ENCODE results near the gene DPP10. TPM values are rescaled to one million over a fixed set of nuclear protein-coding genes. Genes with fewer than 3 reads are reported as not detected.

The DPP10 gene
- total RNA-seq, 4 donors from 2014 or later = 3.3 to 6.6 (median 4.7) TPM

DNA sequence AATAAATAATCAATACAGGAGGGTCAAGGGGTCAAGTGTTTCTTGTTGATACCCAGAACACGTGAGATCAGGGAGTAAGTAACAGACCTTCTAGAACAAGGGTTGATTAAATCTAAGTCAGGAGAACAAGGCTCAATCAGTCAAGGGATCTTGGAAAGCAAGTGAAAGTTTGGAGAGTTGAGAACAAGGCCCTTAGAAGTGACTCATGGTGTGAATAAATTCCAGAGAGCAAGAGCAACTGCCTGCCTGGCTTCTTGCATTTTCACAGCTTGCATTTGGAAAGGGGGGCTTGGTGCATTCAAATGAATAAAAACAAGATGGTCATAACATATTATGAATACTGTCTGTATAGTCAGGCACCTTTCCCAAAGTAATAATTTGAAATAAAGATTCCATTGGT is 256.1 kb downstream of the DPP10 start:
- H3K36me3 ChIP-seq = no peaks in the 10 kb centered on the region
- no peaks in the 10 kb centered on the region for H3K4me1 ChIP-seq
- no peak for DNase-seq (ENCODE audit: extremely low spot score)
- H3K27me3 ChIP-seq = no peaks in the 10 kb centered on the region
- no peak overlapping the region for H3K27ac ChIP-seq (replicated peaks in 1 of 4)
- WGBS = 57% methylated on average over 1 of the region's 1 CpG
- H3K4me3 ChIP-seq = no peak overlapping the region
- intact Hi-C loops (cut with DNase I) = no loop called here
- no peaks in the 10 kb centered on the region for H3K9me3 ChIP-seq
- TF ChIP-seq POLR2AphosphoS5 (IDR thresholded peaks at IDR 0.05) (no peak), EP300 (IDR thresholded peaks at IDR 0.05) (no peak), POLR2A (IDR thresholded peaks at IDR 0.05; ENCODE audit: low read depth) (no peak)
- TF ChIP-seq, protein P1, sequence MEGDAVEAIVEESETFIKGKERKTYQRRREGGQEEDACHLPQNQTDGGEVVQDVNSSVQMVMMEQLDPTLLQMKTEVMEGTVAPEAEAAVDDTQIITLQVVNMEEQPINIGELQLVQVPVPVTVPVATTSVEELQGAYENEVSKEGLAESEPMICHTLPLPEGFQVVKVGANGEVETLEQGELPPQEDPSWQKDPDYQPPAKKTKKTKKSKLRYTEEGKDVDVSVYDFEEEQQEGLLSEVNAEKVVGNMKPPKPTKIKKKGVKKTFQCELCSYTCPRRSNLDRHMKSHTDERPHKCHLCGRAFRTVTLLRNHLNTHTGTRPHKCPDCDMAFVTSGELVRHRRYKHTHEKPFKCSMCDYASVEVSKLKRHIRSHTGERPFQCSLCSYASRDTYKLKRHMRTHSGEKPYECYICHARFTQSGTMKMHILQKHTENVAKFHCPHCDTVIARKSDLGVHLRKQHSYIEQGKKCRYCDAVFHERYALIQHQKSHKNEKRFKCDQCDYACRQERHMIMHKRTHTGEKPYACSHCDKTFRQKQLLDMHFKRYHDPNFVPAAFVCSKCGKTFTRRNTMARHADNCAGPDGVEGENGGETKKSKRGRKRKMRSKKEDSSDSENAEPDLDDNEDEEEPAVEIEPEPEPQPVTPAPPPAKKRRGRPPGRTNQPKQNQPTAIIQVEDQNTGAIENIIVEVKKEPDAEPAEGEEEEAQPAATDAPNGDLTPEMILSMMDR (IDR thresholded peaks at IDR 0.05) = no peak

DNA sequence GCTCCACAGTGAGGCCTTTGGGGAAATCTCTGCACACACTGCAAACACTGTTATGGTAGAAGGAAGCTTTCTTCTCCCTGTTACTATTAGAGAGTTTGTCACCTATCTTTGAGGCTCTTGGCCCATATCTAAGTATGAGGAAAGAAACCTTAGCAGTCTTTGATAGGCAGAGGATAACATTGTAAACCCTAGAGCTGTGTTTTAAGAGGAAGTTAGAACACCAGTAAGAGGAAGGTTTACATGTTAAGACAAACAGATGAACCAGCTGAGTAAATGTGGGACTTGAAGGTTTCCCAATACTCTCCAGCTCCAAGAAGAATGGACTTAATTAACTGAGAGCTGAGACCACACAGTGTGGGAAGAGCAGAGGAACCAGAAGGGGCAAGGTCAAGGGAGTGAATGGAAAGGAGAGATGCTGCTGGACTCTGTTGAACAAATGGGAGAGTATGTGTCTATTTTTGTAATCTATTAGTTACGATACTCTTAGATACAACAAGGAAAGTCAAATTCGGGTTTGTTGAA is 257.0 kb downstream of the DPP10 start:
- Histone ChIP-seq H3K36me3 (no peaks in the 10 kb centered on the region), H3K9me3 (no peaks in the 10 kb centered on the region), H3K4me1 (no peaks in the 10 kb centered on the region), H3K4me3 (no peak overlapping the region), H3K27me3 (no peaks in the 10 kb centered on the region), H3K27ac (replicated peaks in 1 of 4) (no peak overlapping the region)
- intact Hi-C loops (cut with DNase I) = no loop called here
- 85% methylated on average over 2 of the region's 2 CpGs for WGBS
- DNase-seq (ENCODE audit: extremely low spot score) = no peak
- TF ChIP-seq, protein P1 (IDR thresholded peaks at IDR 0.05) = no peak
- TF ChIP-seq POLR2AphosphoS5 (IDR thresholded peaks at IDR 0.05) (no peak), EP300 (IDR thresholded peaks at IDR 0.05) (no peak), POLR2A (IDR thresholded peaks at IDR 0.05; ENCODE audit: low read depth) (no peak)

DNA sequence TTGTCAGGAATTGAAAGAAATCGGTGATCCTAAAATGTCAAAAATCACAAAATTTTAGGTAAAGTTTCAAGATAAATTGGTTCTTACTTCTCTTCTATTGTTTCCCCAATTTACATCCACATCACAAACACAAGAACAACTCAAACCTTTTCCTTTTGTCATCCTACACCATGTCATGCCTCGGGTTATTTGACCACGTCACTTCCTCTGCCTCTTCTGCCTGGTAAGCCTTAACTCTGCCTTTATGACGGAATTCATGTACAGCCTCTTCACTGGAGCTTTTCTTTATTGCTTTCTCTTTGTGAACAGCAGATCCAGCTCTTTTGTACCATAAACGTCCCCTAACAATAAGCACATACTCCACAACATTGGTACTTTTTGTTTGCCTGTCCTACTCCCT is 258.0 kb downstream of the DPP10 start:
- no peaks in the 10 kb centered on the region for H3K9me3 ChIP-seq
- TF ChIP-seq POLR2AphosphoS5 (IDR thresholded peaks at IDR 0.05) = no peak
- TF ChIP-seq POLR2A (IDR thresholded peaks at IDR 0.05; ENCODE audit: low read depth) = no peak
- TF ChIP-seq, protein P1 (IDR thresholded peaks at IDR 0.05) = no peak
- TF ChIP-seq EP300 (IDR thresholded peaks at IDR 0.05) = no peak
- no peaks in the 10 kb centered on the region for H3K27me3 ChIP-seq
- no peak overlapping the region for H3K4me3 ChIP-seq
- H3K4me1 ChIP-seq = no peaks in the 10 kb centered on the region
- no peak overlapping the region for H3K27ac ChIP-seq (replicated peaks in 1 of 4)
- intact Hi-C loops (cut with DNase I) = no loop called here
- DNase-seq (ENCODE audit: extremely low spot score) = no peak
- 73% methylated on average over 5 of the region's 5 CpGs for WGBS
- no peaks in the 10 kb centered on the region for H3K36me3 ChIP-seq

DNA sequence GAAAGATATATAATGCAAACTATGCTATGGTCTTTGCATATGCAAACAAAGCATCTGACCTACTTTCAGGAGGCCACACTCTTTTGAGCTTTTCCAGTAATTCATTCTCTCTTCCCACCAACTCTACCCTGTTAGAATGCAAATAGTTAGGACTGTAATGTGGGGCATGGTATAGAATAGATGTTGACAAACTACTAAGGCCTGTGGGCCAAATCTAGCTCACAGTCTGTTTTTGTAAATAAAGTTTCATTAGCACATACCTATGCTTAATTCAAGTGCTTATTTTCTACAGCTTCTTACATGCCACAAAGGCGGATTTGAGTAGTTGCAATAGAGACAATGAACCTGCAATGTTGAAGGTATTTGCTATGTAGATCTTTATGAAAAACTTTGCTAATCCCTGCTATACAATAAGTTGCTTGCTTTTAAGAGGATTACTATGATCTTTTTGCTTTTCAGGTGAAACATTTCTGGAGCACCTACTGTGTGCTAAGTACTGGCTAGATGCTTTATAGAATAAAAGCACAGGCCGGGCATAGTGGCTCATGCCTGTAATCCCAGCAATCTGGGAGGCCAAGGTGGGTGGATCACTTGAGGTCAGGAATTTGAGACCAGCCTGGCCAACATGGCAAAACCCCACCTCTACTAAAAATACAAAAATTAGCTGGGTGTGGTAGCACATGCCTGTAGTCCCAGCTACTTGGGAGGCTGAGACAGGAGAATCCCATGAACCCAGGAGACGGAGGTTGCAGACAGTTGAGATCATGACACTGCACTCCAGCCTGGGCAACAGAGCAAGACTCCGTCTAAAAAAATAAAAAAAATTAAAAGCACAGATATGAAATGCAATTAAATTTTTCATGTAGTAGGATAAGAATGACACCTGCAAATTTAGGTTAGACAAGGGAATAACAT is 267.8 kb downstream of the DPP10 start:
- Histone ChIP-seq H3K4me3 (no peak overlapping the region), H3K9me3 (no peaks in the 10 kb centered on the region), H3K4me1 (no peaks in the 10 kb centered on the region), H3K27me3 (peaks cover 0 to 5% (median 0%) of the 10 kb centered on the region in 4 donors), H3K27ac (replicated peaks in 1 of 4) (no peak overlapping the region), H3K36me3 (no peaks in the 10 kb centered on the region)
- 83% methylated on average over 4 of the region's 4 CpGs for WGBS
- intact Hi-C loops (cut with DNase I) = no loop called here
- no peak for DNase-seq (ENCODE audit: extremely low spot score)
- no peak for TF ChIP-seq EP300 (IDR thresholded peaks at IDR 0.05)
- TF ChIP-seq POLR2AphosphoS5 (IDR thresholded peaks at IDR 0.05) = no peak
- no peak for TF ChIP-seq POLR2A (IDR thresholded peaks at IDR 0.05; ENCODE audit: low read depth)
- TF ChIP-seq, protein P1 (IDR thresholded peaks at IDR 0.05) = no peak

Data from esophagus muscularis mucosa (tissue), 4 donors.